CD4-positive, CD25-positive, alpha-beta regulatory T cell (primary cell): ENCODE measurements around the gene GLRA3. TPM values are rescaled to one million over a fixed set of nuclear protein-coding genes. Genes with fewer than 3 reads are reported as not detected.
"Not testable (repeated sequence)": the region's sequence is repeated elsewhere in the genome, so short reads cannot be mapped to it uniquely, and the experiment has no call there.

Experiments
- ATAC-seq, 2 donors: fragments of 150-1000 bp; cut with Tn5 transposase; one replicate each; pipeline ENCODE4 v1.10.0; 2021; ENCODE audit warnings: low read depth in 2 of 2, moderate number of reproducible peaks in 2 of 2, moderate library complexity in 1 of 2
- DNase-seq, 3 donors: peaks; one replicate each; pipeline versions ENCODE4 v3.0.0 to v3.0.0-alpha.2; 2012 to 2022; ENCODE audit warnings: mixed read lengths in 1 of 3
- H3K27ac ChIP-seq: one replicate; pipeline ENCODE4 v1.7.0; 2013; ENCODE audit warnings: mild to moderate bottlenecking, low read length; ENCODE audit not compliant: insufficient read depth, poor library complexity, severe bottlenecking
- H3K27me3 ChIP-seq: one replicate; pipeline ENCODE4 v1.7.0; 2013; ENCODE audit warnings: low read length; ENCODE audit not compliant: control insufficient read depth, insufficient read depth
- H3K36me3 ChIP-seq: one replicate; pipeline ENCODE4 v1.7.0; 2013; ENCODE audit warnings: mild to moderate bottlenecking, low read length, moderate library complexity; ENCODE audit not compliant: control insufficient read depth, insufficient read depth
- H3K4me1 ChIP-seq: 2 replicates; pipeline ENCODE4 v1.7.0; 2013; ENCODE audit warnings: mild to moderate bottlenecking, low read length; ENCODE audit not compliant: insufficient read depth, control insufficient read depth, poor library complexity, severe bottlenecking
- H3K4me3 ChIP-seq: one replicate; pipeline ENCODE4 v1.7.0; 2013; ENCODE audit warnings: low read depth, mild to moderate bottlenecking, low read length, moderate library complexity
- H3K9me3 ChIP-seq, 2 experiments: 1 replicate in 1 of 2; 2 replicates in 1 of 2; pipeline ENCODE4 v1.7.0; 2013; ENCODE audit warnings: low read length in 2 of 2, mild to moderate bottlenecking in 1 of 2, moderate library complexity in 1 of 2; ENCODE audit not compliant: control insufficient read depth in 2 of 2
- H3K27ac Mint-ChIP-seq, 3 donors: one replicate each; pipeline ENCODE4 v1.8.0; 2020 to 2022; ENCODE audit warnings: mild to moderate bottlenecking in 3 of 3, mixed read lengths in 3 of 3, moderate library complexity in 2 of 3
- H3K27me3 Mint-ChIP-seq: one replicate; pipeline ENCODE4 v1.8.0; 2022; ENCODE audit warnings: mild to moderate bottlenecking, mixed read lengths
- H3K36me3 Mint-ChIP-seq: one replicate; pipeline ENCODE4 v1.8.0; 2020; ENCODE audit warnings: mixed read lengths
- H3K4me1 Mint-ChIP-seq, 4 donors: one replicate each; pipeline ENCODE4 v1.8.0; 2020 to 2022; ENCODE audit warnings: mixed read lengths in 4 of 4, mild to moderate bottlenecking in 1 of 4
- H3K4me3 Mint-ChIP-seq, 4 donors: one replicate each; pipeline ENCODE4 v1.8.0; 2020 to 2022; ENCODE audit warnings: mild to moderate bottlenecking in 4 of 4, mixed read lengths in 4 of 4, moderate library complexity in 3 of 4
- H3K9me3 Mint-ChIP-seq, 7 donors: one replicate each; pipeline ENCODE4 v1.8.0; 2020 to 2022; ENCODE audit warnings: mixed read lengths in 7 of 7, mild to moderate bottlenecking in 3 of 7, moderate library complexity in 2 of 7
- polyA plus RNA-seq, 4 donors: library from polyadenylated mRNA; unstranded; fragments of 300-500 nt; fragmentation: Illumina TruSeq; gene quantifications; one replicate each; pipeline ENCODE4 v1.2.3, GENCODE V29; 2021
- total RNA-seq: library from RNA; stranded (reverse); gene quantifications from one replicate; pipeline ENCODE4 v1.2.3, GENCODE V29; 2022

GLRA3 gene
- total and polyA plus RNA-seq, 5 donors from 2014 or later: not detected

DNA sequence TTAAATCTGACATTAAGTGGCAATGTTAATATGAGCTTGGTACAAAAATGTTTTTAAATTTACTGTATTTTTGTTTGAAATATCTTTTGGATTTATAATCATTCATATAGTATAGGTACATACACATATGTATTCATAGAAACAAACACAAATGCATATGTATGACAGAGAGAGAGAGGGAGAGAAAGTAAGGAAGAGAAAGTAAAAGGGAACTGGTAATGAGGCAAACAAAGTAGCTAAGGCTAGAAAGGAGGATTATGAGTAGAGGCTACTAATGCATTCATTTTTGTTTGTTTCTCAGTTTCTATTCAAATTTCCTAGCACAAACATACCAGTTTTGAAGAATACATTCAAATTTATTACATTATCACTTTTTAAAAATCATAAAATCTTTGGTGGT is 132.4 kb downstream of the GLRA3 start:
- no peak overlapping the region for H3K4me3 ChIP-seq
- H3K36me3 ChIP-seq: no peaks in the 10 kb centered on the region
- H3K27ac Mint-ChIP-seq: no peak overlapping the region
- ATAC-seq: no peak
- no peaks in the 10 kb centered on the region for H3K9me3 ChIP-seq
- no peak for DNase-seq
- no peaks in the 10 kb centered on the region for H3K27me3 Mint-ChIP-seq
- H3K4me3 Mint-ChIP-seq: no peak overlapping the region
- H3K9me3 Mint-ChIP-seq: peaks cover 0 to 10% (median 3%) of the 10 kb centered on the region in 7 donors
- peaks cover 3% of the 10 kb centered on the region for H3K36me3 Mint-ChIP-seq
- no peaks in the 10 kb centered on the region for H3K4me1 ChIP-seq
- no peaks in the 10 kb centered on the region for H3K27me3 ChIP-seq
- no peak overlapping the region for H3K27ac ChIP-seq
- H3K4me1 Mint-ChIP-seq: no peaks in the 10 kb centered on the region

DNA sequence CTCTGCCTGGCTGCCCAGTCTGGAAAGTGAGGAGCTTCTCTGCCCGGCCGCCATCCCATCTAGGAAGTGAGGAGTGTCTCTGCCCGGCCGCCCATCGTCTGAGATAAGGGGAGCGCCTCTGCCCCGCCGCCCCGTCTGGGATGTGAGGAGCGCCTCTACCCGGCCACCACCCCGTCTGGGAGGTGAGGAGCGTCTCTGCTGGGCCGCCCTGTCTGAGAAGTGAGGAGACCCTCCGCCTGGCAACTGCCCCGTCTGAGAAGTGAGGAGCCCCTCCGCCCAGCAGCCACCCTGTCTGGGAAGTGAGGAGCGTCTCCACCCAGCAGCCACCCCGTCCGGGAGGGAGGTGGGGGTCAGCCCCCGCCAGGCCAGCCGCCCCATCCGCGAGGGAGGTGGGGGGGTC is 137.2 kb downstream of the GLRA3 start:
- peaks cover 0 to 16% (median 7%) of the 10 kb centered on the region in 7 donors for H3K9me3 Mint-ChIP-seq
- not testable (repeated sequence) for H3K9me3 ChIP-seq, H3K4me1 ChIP-seq, H3K27me3 Mint-ChIP-seq, H3K4me3 Mint-ChIP-seq, H3K27me3 ChIP-seq, H3K4me1 Mint-ChIP-seq, H3K36me3 Mint-ChIP-seq, H3K36me3 ChIP-seq, DNase-seq, ATAC-seq, H3K27ac ChIP-seq, H3K27ac Mint-ChIP-seq, H3K4me3 ChIP-seq

- no peak for DNase-seq
- Histone ChIP-seq H3K27ac (no peak overlapping the region), H3K9me3 (peaks cover 0 to 6% of the 10 kb centered on the region in 2 experiments), H3K4me3 (no peak overlapping the region), H3K36me3 (no peaks in the 10 kb centered on the region), H3K4me1 (no peaks in the 10 kb centered on the region), H3K27me3 (no peaks in the 10 kb centered on the region)
- Mint-ChIP-seq H3K4me3 (no peak overlapping the region), H3K4me1 (no peaks in the 10 kb centered on the region), H3K27ac (no peak overlapping the region), H3K36me3 (peaks cover 3% of the 10 kb centered on the region), H3K27me3 (no peaks in the 10 kb centered on the region), H3K9me3 (peaks cover 0 to 16% (median 7%) of the 10 kb centered on the region in 7 donors)
- no peak for ATAC-seq
These were observed 138.4 kb downstream of the GLRA3 start for GRCh38 chr4:174690665-174691064.

- H3K36me3 ChIP-seq: no peaks in the 10 kb centered on the region
- H3K27me3 ChIP-seq: no peaks in the 10 kb centered on the region
- H3K9me3 ChIP-seq: peaks cover 0 to 6% of the 10 kb centered on the region in 2 experiments
- no peak overlapping the region for H3K27ac Mint-ChIP-seq
- peaks cover 3% of the 10 kb centered on the region for H3K36me3 Mint-ChIP-seq
- ATAC-seq (no peak), DNase-seq (no peak)
- H3K4me1 ChIP-seq: no peaks in the 10 kb centered on the region
- H3K27me3 Mint-ChIP-seq: no peaks in the 10 kb centered on the region
- H3K4me1 Mint-ChIP-seq: no peaks in the 10 kb centered on the region
- H3K4me3 Mint-ChIP-seq: no peak overlapping the region
- H3K27ac ChIP-seq: no peak overlapping the region
- peaks cover 0 to 16% (median 7%) of the 10 kb centered on the region in 7 donors for H3K9me3 Mint-ChIP-seq
- H3K4me3 ChIP-seq: no peak overlapping the region
These were observed 139.4 kb downstream of the GLRA3 start for GRCh38 chr4:174689618-174690017.

DNA sequence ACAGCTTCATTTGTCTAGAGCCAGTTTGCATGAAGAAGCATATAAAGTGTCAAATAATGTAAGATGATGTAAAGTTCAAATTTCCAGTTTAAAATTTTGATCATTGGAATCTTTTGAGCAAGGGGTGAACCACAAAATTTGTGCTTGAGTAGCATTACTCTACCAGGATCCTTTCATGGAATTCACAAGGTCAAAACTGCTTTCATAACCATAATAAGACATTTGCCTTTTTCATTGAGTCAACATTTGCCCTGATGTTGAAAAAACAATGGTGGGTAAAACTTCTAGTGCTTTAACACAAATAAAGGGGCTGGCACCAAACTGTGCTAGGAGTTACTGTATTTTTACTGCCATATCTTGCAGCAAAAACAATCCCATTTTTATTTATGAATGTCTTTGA is 142.2 kb downstream of the GLRA3 start:
- no peak for ATAC-seq
- Histone ChIP-seq H3K4me1 (no peaks in the 10 kb centered on the region), H3K36me3 (no peaks in the 10 kb centered on the region), H3K4me3 (no peak overlapping the region), H3K27ac (no peak overlapping the region), H3K9me3 (peaks cover 0 to 6% of the 10 kb centered on the region in 2 experiments), H3K27me3 (no peaks in the 10 kb centered on the region)
- Mint-ChIP-seq H3K4me1 (no peaks in the 10 kb centered on the region), H3K27me3 (no peaks in the 10 kb centered on the region), H3K9me3 (peaks cover 0 to 18% (median 4%) of the 10 kb centered on the region in 7 donors), H3K36me3 (no peaks in the 10 kb centered on the region), H3K27ac (no peak overlapping the region), H3K4me3 (no peak overlapping the region)
- no peak for DNase-seq

DNA sequence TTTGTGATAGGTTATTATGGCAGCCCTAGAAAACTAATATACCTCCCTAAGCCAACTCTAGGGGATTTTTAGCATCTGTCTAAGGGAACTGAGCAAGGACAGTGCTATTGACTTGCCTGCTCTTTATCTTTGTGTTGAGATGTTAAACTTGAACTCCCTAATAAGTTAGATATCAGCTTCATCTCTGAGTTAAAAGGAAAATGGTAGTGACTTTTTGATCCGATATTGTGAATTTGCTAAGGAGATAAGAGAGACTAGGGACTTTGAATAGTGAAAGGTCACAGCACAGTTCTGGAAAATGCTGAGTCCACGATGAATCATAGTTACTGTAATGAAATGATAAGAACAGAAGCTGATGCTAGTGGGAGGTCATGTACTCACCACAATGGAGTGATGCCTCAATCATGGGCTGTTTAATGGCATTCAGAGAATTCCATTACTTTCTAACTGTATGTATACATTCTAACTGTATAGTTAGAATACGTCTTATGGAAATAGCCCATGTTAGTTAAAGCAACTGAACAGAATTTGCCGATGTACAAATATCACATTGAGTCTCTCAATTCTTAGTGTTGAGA is 147.2 kb downstream of the GLRA3 start:
- H3K9me3 Mint-ChIP-seq: peaks cover 0 to 7% (median 2%) of the 10 kb centered on the region in 7 donors
- H3K9me3 ChIP-seq: no peaks in the 10 kb centered on the region
- no peak overlapping the region for H3K4me3 Mint-ChIP-seq
- no peaks in the 10 kb centered on the region for H3K4me1 Mint-ChIP-seq
- no peak overlapping the region for H3K4me3 ChIP-seq
- H3K36me3 ChIP-seq: no peaks in the 10 kb centered on the region
- no peaks in the 10 kb centered on the region for H3K4me1 ChIP-seq
- DNase-seq: no peak
- H3K27me3 Mint-ChIP-seq: no peaks in the 10 kb centered on the region
- H3K27ac ChIP-seq: no peak overlapping the region
- no peaks in the 10 kb centered on the region for H3K27me3 ChIP-seq
- no peak for ATAC-seq
- H3K27ac Mint-ChIP-seq: no peak overlapping the region
- no peaks in the 10 kb centered on the region for H3K36me3 Mint-ChIP-seq

DNA sequence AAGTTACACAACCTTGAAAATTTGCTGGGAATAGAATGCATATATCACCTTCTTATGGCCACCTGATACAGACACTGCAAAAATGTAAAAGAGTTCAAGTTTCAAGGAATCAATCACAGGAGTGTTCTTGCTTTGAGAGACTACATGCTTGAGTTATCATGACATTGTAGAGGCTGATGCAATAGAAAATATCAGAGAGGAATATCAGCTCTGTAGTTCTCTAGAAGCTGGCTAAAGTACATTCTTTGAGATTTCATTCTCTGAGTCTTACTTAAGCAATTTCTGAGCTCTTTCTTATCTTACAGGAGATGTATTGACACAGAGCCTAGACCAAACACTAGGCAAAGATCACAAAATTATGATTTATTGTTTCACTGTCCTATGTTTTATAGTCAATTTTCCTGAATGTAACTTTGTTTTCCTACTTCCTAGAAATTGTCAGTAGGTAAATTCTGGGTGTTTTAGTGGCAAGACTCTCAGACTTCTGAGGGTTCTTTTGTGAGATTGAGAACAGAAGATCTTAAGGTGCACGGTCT is 154.7 kb downstream of the GLRA3 start:
- H3K4me3 ChIP-seq: no peak overlapping the region
- no peaks in the 10 kb centered on the region for H3K36me3 ChIP-seq
- no peaks in the 10 kb centered on the region for H3K36me3 Mint-ChIP-seq
- H3K9me3 ChIP-seq: no peaks in the 10 kb centered on the region
- no peaks in the 10 kb centered on the region for H3K4me1 ChIP-seq
- ATAC-seq (no peak), DNase-seq (no peak)
- no peak overlapping the region for H3K4me3 Mint-ChIP-seq
- H3K4me1 Mint-ChIP-seq: no peaks in the 10 kb centered on the region
- H3K27ac ChIP-seq: no peak overlapping the region
- H3K9me3 Mint-ChIP-seq: peaks cover 0 to 2% (median 0%) of the 10 kb centered on the region in 7 donors
- H3K27me3 Mint-ChIP-seq: peaks cover 13% of the 10 kb centered on the region
- H3K27me3 ChIP-seq: no peaks in the 10 kb centered on the region
- no peak overlapping the region for H3K27ac Mint-ChIP-seq

- Mint-ChIP-seq H3K27ac (no peak overlapping the region), H3K27me3 (peaks cover 13% of the 10 kb centered on the region), H3K9me3 (peaks cover 0 to 2% (median 0%) of the 10 kb centered on the region in 7 donors), H3K36me3 (no peaks in the 10 kb centered on the region), H3K4me3 (no peak overlapping the region), H3K4me1 (no peaks in the 10 kb centered on the region)
- Histone ChIP-seq H3K27ac (no peak overlapping the region), H3K9me3 (no peaks in the 10 kb centered on the region), H3K4me1 (no peaks in the 10 kb centered on the region), H3K4me3 (no peak overlapping the region), H3K27me3 (no peaks in the 10 kb centered on the region), H3K36me3 (no peaks in the 10 kb centered on the region)
- ATAC-seq (no peak), DNase-seq (no peak)
These were observed 155.2 kb downstream of the GLRA3 start for GRCh38 chr4:174673865-174674264.
